HCT116 (cell line): ENCODE results near the gene HSPB7. TPM values are rescaled to one million over a fixed set of nuclear protein-coding genes. Genes with fewer than 3 reads are reported as not detected.

Experiments used
- ATAC-seq: fragments of 200-7000 bp; cut with Tn5 transposase; 2 replicates; pipeline ENCODE4 v1.9.1; 2020; ENCODE audit warnings: mild to moderate bottlenecking, moderate library complexity
- BruUV-seq: library from RNA; stranded (reverse); fragments of 400-500 nt; replicated peaks from 2 replicates; lab custom pipeline; 2021; lab: Mats Ljungman, UMichigan
- CTCF ChIA-PET: fragments of 300-600 bp; sonication (Branson Sonifier 250); formaldehyde crosslinking; loops from one replicate; lab custom pipeline; 2021; ENCODE audit warnings: antibody characterized with exemption; lab: Charles Lee
- POLR2A ChIA-PET: fragments of 300-600, 350-600 bp; sonication (Branson Sonifier 250); formaldehyde crosslinking; loops from one replicate; lab custom pipeline; 2021; ENCODE audit warnings: antibody characterized with exemption; lab: Charles Lee
- RAD21 ChIA-PET, 2 experiments: fragments of 300-600 bp; sonication (Branson Sonifier 250); formaldehyde crosslinking; loops; one replicate each; lab custom pipeline; 2023; ENCODE audit warnings: low total read pairs in 2 of 2; ENCODE audit not compliant: uncharacterized antibody in 2 of 2, unreplicated experiment in 2 of 2, low non-redundant PET in 1 of 2; lab: Charles Lee
- DNase-seq: peaks from one replicate; pipeline ENCODE4 v3.0.0-alpha.2; 2010; ENCODE audit warnings: low read depth, low spot score
- H2AFZ ChIP-seq: fragments of 200-600 bp; shearing (Covaris generic), sonication (generic); 2 replicates; pipeline ENCODE4 v1.6.1; 2017; ENCODE audit warnings: low read depth, mixed run types, mixed read lengths, antibody characterized with exemption, low read length; ENCODE audit not compliant: poor library complexity, severe bottlenecking
- H3K27ac ChIP-seq: 2 replicates; pipeline ENCODE4 v1.5.1; 2012; ENCODE audit warnings: low read depth, low read length
- H3K27me3 ChIP-seq: fragments of 200-600 bp; sonication (generic); 2 replicates; pipeline ENCODE4 v1.6.1; 2016; ENCODE audit warnings: mixed run types, low read length, mixed read lengths; ENCODE audit not compliant: insufficient read depth
- H3K36me3 ChIP-seq, 2 experiments: fragments of 200-500 bp in 1 of 2; fragments of 200-600 bp in 1 of 2; sonication (Bioruptor generic) in 1 of 2; sonication (generic) in 1 of 2; 2 replicates each; pipeline versions ENCODE4 v1.5.1 to v1.6.1; 2014 to 2016; ENCODE audit warnings: low read length in 2 of 2, inconsistent platforms in 1 of 2, mixed read lengths in 1 of 2, mixed run types in 1 of 2; ENCODE audit not compliant: insufficient read depth in 2 of 2, control insufficient read depth in 1 of 2
- H3K4me1 ChIP-seq, 2 experiments: fragments of 200-600 bp in 1 of 2; sonication (generic) in 1 of 2; 2 replicates each; pipeline versions ENCODE4 v1.5.1 to v1.6.1; 2012 to 2017; ENCODE audit warnings: low read length in 2 of 2, inconsistent platforms in 1 of 2, mild to moderate bottlenecking in 1 of 2, mixed read lengths in 1 of 2, mixed run types in 1 of 2, moderate library complexity in 1 of 2; ENCODE audit not compliant: insufficient read depth in 2 of 2, control insufficient read depth in 1 of 2
- H3K4me2 ChIP-seq: fragments of 200-600 bp; sonication (generic); 2 replicates; pipeline ENCODE4 v1.6.1; 2017; ENCODE audit warnings: mixed run types, low read length, mixed read lengths
- H3K4me3 ChIP-seq, 2 experiments: fragments of 200-600 bp in 1 of 2; sonication (generic) in 1 of 2; replicated peaks in 1 of 2; 2 replicates each; pipeline ENCODE4 v1.5.1; 2011 to 2016; ENCODE audit warnings: low read length in 2 of 2, control low read depth in 1 of 2, low read depth in 1 of 2, mild to moderate bottlenecking in 1 of 2, mixed read lengths in 1 of 2, mixed run types in 1 of 2
- H3K79me2 ChIP-seq: fragments of 200-600 bp; sonication (generic); 2 replicates; pipeline ENCODE4 v1.6.1; 2017; ENCODE audit warnings: mild to moderate bottlenecking, mixed run types, low read length, moderate library complexity, mixed read lengths; ENCODE audit not compliant: insufficient read depth
- H3K9ac ChIP-seq: fragments of 200-600 bp; sonication (generic); 2 replicates; pipeline ENCODE4 v1.6.1; 2016; ENCODE audit warnings: low read length, mixed read lengths
- H3K9me2 ChIP-seq: fragments of 200-600 bp; sonication (generic), shearing (Covaris generic); 2 replicates; pipeline ENCODE4 v1.6.1; 2017; ENCODE audit warnings: mixed run types, mild to moderate bottlenecking, moderate library complexity; ENCODE audit not compliant: insufficient read depth
- H3K9me3 ChIP-seq, 2 experiments: fragments of 200-500 bp in 1 of 2; fragments of 200-600 bp in 1 of 2; sonication (Bioruptor generic) in 1 of 2; sonication (generic) in 1 of 2; 2 replicates each; pipeline ENCODE4 v1.6.1; 2014 to 2017; ENCODE audit warnings: low read length in 2 of 2, mixed read lengths in 2 of 2, inconsistent platforms in 1 of 2, low read depth in 1 of 2, mild to moderate bottlenecking in 1 of 2, mixed run types in 1 of 2, moderate library complexity in 1 of 2; ENCODE audit not compliant: control insufficient read depth in 1 of 2, insufficient read depth in 1 of 2
- H4K20me1 ChIP-seq: fragments of 200-600 bp; sonication (generic), shearing (Covaris generic); 2 replicates; pipeline ENCODE4 v1.6.1; 2017; ENCODE audit warnings: mixed run types, mild to moderate bottlenecking, moderate library complexity; ENCODE audit not compliant: insufficient read depth
- CBX3 ChIP-seq: IDR thresholded peaks from 2 replicates; pipeline ENCODE4 v1.6.1; 2012; ENCODE audit warnings: low read depth
- CEBPB ChIP-seq: IDR thresholded peaks from 2 replicates; pipeline ENCODE4 v1.6.1; 2012; ENCODE audit warnings: low read depth
- CTCF ChIP-seq, 3 experiments: fragments of 200-600 bp in 1 of 3; sonication (generic) in 1 of 3; IDR thresholded peaks in 2 of 3; conservative IDR thresholded peaks in 1 of 3; 2 replicates each; pipeline ENCODE4 v1.5.1; 2012 to 2017; ENCODE audit warnings: low read depth in 2 of 3, low read length in 2 of 3, antibody characterized with exemption in 1 of 3, borderline replicate concordance in 1 of 3, control low read depth in 1 of 3, mild to moderate bottlenecking in 1 of 3, mixed read lengths in 1 of 3, mixed run types in 1 of 3, moderate library complexity in 1 of 3; ENCODE audit not compliant: insufficient read depth in 1 of 3
- EGR1 ChIP-seq: IDR thresholded peaks from 2 replicates; pipeline ENCODE4 v1.6.1; 2012; ENCODE audit warnings: low read depth
- ELF1 ChIP-seq: IDR thresholded peaks from 2 replicates; pipeline ENCODE4 v1.6.1; 2012; ENCODE audit warnings: low read depth, borderline replicate concordance
- EZH2 ChIP-seq: fragments of 200-600 bp; sonication (generic); IDR thresholded peaks from 2 replicates; pipeline ENCODE4 v1.6.1; 2017; ENCODE audit warnings: antibody characterized with exemption, mixed run types
- EZH2phosphoT487 ChIP-seq: fragments of 200-600 bp; IDR thresholded peaks from 2 replicates; pipeline ENCODE4 v1.6.1; 2018; ENCODE audit warnings: antibody characterized with exemption, borderline replicate concordance
- FOSL1 ChIP-seq: IDR thresholded peaks from 2 replicates; pipeline ENCODE4 v1.6.1; 2012; ENCODE audit warnings: low read depth
- JUND ChIP-seq: IDR thresholded peaks from 2 replicates; pipeline ENCODE4 v1.6.1; 2012
- POLR2A ChIP-seq: IDR thresholded peaks from 2 replicates; pipeline ENCODE4 v1.7.0; 2011; ENCODE audit warnings: borderline replicate concordance; ENCODE audit not compliant: insufficient read depth, insufficient read length; ENCODE audit errors: extremely low read depth
- RAD21 ChIP-seq: IDR thresholded peaks from 2 replicates; pipeline ENCODE4 v1.6.1; 2012; ENCODE audit warnings: low read depth, mild to moderate bottlenecking
- REST ChIP-seq: IDR thresholded peaks from 2 replicates; pipeline ENCODE4 v1.6.1; 2012; ENCODE audit warnings: low read depth
- SIN3A ChIP-seq: IDR thresholded peaks from 2 replicates; pipeline ENCODE4 v1.6.1; 2012; ENCODE audit warnings: low read depth
- SP1 ChIP-seq: IDR thresholded peaks from 2 replicates; pipeline ENCODE4 v1.6.1; 2012; ENCODE audit warnings: low read depth
- SRF ChIP-seq: IDR thresholded peaks from 2 replicates; pipeline ENCODE4 v1.6.1; 2012; ENCODE audit warnings: low read depth
- TCF7L2 ChIP-seq: IDR thresholded peaks from 2 replicates; pipeline ENCODE4 v1.7.0; 2011; ENCODE audit warnings: borderline replicate concordance, inconsistent platforms; ENCODE audit not compliant: insufficient read depth, insufficient read length; ENCODE audit errors: extremely low read depth
- YY1 ChIP-seq: IDR thresholded peaks from 2 replicates; pipeline ENCODE4 v1.6.1; 2011; ENCODE audit warnings: low read length, low read depth, moderate library complexity, mild to moderate bottlenecking; ENCODE audit not compliant: insufficient replicate concordance; ENCODE audit errors: extremely low read depth
- ZBTB33 ChIP-seq: IDR thresholded peaks from 2 replicates; pipeline ENCODE4 v1.6.1; 2011; ENCODE audit warnings: mild to moderate bottlenecking, low read length, moderate library complexity; ENCODE audit not compliant: insufficient replicate concordance; ENCODE audit errors: extremely low read depth
- ZFX ChIP-seq: fragments of 450-650 bp; IDR thresholded peaks from 2 replicates; pipeline ENCODE4 v1.6.1; 2017
- ZNF274 ChIP-seq: fragments of 200-500 bp; sonication (Bioruptor generic); IDR thresholded peaks from 2 replicates; pipeline ENCODE4 v1.6.1; 2014; ENCODE audit warnings: mild to moderate bottlenecking, low read depth, low read length, inconsistent platforms
- intact Hi-C: fragments of 100-400 bp; cut with micrococcal nuclease; formaldehyde crosslinking; loops from 2 replicates; pipeline ENCODE4 v1.10.0; 2022
- total RNA-seq: library from RNA; stranded (reverse); gene quantifications from one replicate; pipeline ENCODE4 v1.2.1, GENCODE V29; 2021; ENCODE audit not compliant: unreplicated experiment

Gene HSPB7
- total RNA-seq, 1 experiment from 2014 or later, result 0.27 TPM

- Histone ChIP-seq H3K9me3 (no peaks in the 10 kb centered on the region), H3K9ac (no peak overlapping the region), H3K27ac (no peak overlapping the region), H3K4me2 (no peak overlapping the region), H3K27me3 (no peaks in the 10 kb centered on the region), H3K4me1 (peaks cover 2 to 9% of the 10 kb centered on the region in 2 experiments; a peak in 2 of 4 replicates), H4K20me1 (no peaks in the 10 kb centered on the region), H3K9me2 (no peaks in the 10 kb centered on the region), H3K79me2 (no peaks in the 10 kb centered on the region), H3K4me3 (no peak overlapping the region), H3K36me3 (no peaks in the 10 kb centered on the region), H2AFZ (no peak overlapping the region)
- ChIA-PET POLR2A (no interaction called here), CTCF (no interaction called here), RAD21 (no interaction called here)
- TF ChIP-seq CTCF (IDR thresholded peaks at IDR 0.05 in 2 of 3, conservative IDR thresholded peaks at IDR 0.05 in 1 of 3; ENCODE audit: borderline replicate concordance in 1 of 3, insufficient read depth in 1 of 3, low read depth in 2 of 3, low read length in 2 of 3) (no peak), RAD21 (no peak), CEBPB (no peak), YY1 (no peak), EZH2phosphoT487 (no peak), ZBTB33 (no peak), ELF1 (no peak), POLR2A (no peak), EGR1 (no peak), CBX3 (no peak), SIN3A (no peak), EZH2 (no peak), TCF7L2 (no peak), SRF (no peak), FOSL1 (no peak), REST (no peak), JUND (no peak), ZNF274 (no peak), SP1 (no peak), ZFX (no peak)
- ATAC-seq (no peak), DNase-seq (no peak)
- intact Hi-C loops, result no loop called here
- no TSS peak for BruUV-seq
These were observed 32.5 kb upstream of the HSPB7 start for GRCh38 chr1:16050328-16050727.
